Activated B cell treated with CpG ODN at 0.5 μM for 24 hours (primary cell): ENCODE data around the gene VTA1. TPM values are rescaled to one million over a fixed set of nuclear protein-coding genes. Genes with fewer than 3 reads are reported as not detected.

Experiments used
- ATAC-seq: fragments of 200-7000 bp; cut with Tn5 transposase; one replicate; pipeline ENCODE4 v1.10.0; 2021; ENCODE audit warnings: low read depth, mild to moderate bottlenecking, moderate library complexity
- CTCF ChIA-PET: fragments of 350-600 bp; sonication (Branson Sonifier 250); formaldehyde crosslinking; loops from one replicate; lab custom pipeline; 2021; ENCODE audit warnings: antibody characterized with exemption; lab: Charles Lee
- POLR2A ChIA-PET: fragments of 350-600 bp; sonication (Branson Sonifier 250); formaldehyde crosslinking; loops from one replicate; lab custom pipeline; 2021; ENCODE audit warnings: antibody characterized with exemption; lab: Charles Lee
- DNase-seq: peaks from one replicate; pipeline ENCODE4 v3.0.0; 2022
- H3K27ac Mint-ChIP-seq: one replicate; pipeline ENCODE4 v1.8.0; 2020; ENCODE audit warnings: mixed read lengths
- H3K27me3 Mint-ChIP-seq: one replicate; pipeline ENCODE4 v1.8.0; 2021; ENCODE audit warnings: mixed read lengths
- H3K36me3 Mint-ChIP-seq: one replicate; pipeline ENCODE4 v1.8.0; 2021; ENCODE audit warnings: low read depth, mixed read lengths
- H3K4me1 Mint-ChIP-seq: one replicate; pipeline ENCODE4 v1.8.0; 2021; ENCODE audit warnings: mixed read lengths
- H3K4me3 Mint-ChIP-seq: one replicate; pipeline ENCODE4 v1.8.0; 2020; ENCODE audit warnings: mild to moderate bottlenecking, mixed read lengths
- H3K9me3 Mint-ChIP-seq: one replicate; pipeline ENCODE4 v1.8.0; 2020; ENCODE audit warnings: mixed read lengths
- intact Hi-C: fragments of 100-400 bp; cut with micrococcal nuclease; formaldehyde crosslinking; loops from one replicate; pipeline ENCODE4 v1.15.1; 2024
- total RNA-seq: library from RNA; stranded (reverse); gene quantifications from 2 replicates; pipeline ENCODE4 v1.2.3, GENCODE V29; 2022
- TF ChIP-seq, protein P1 (sequence below): fragments of 200-600 bp; IDR thresholded peaks from one replicate; pipeline ENCODE4 v1.8.0; 2022; ENCODE audit warnings: antibody characterized with exemption, mild to moderate bottlenecking

VTA1 gene
- total RNA-seq, 1 donor from 2014 or later = 30.3 TPM

- ChIA-PET POLR2A (no interaction called here), CTCF (no interaction called here)
- no peak for ATAC-seq
- Mint-ChIP-seq H3K36me3 (no peaks in the 10 kb centered on the region), H3K4me3 (no peak overlapping the region), H3K4me1 (no peaks in the 10 kb centered on the region), H3K27ac (no peak overlapping the region), H3K27me3 (peaks cover 7% of the 10 kb centered on the region), H3K9me3 (no peaks in the 10 kb centered on the region)
- TF ChIP-seq, protein P1, sequence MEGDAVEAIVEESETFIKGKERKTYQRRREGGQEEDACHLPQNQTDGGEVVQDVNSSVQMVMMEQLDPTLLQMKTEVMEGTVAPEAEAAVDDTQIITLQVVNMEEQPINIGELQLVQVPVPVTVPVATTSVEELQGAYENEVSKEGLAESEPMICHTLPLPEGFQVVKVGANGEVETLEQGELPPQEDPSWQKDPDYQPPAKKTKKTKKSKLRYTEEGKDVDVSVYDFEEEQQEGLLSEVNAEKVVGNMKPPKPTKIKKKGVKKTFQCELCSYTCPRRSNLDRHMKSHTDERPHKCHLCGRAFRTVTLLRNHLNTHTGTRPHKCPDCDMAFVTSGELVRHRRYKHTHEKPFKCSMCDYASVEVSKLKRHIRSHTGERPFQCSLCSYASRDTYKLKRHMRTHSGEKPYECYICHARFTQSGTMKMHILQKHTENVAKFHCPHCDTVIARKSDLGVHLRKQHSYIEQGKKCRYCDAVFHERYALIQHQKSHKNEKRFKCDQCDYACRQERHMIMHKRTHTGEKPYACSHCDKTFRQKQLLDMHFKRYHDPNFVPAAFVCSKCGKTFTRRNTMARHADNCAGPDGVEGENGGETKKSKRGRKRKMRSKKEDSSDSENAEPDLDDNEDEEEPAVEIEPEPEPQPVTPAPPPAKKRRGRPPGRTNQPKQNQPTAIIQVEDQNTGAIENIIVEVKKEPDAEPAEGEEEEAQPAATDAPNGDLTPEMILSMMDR = no peak
- DNase-seq = no peak
- intact Hi-C loops = no loop called here
Measured at GRCh38 chr6:142118328-142118727, 28.7 kb upstream of the VTA1 start.

DNA sequence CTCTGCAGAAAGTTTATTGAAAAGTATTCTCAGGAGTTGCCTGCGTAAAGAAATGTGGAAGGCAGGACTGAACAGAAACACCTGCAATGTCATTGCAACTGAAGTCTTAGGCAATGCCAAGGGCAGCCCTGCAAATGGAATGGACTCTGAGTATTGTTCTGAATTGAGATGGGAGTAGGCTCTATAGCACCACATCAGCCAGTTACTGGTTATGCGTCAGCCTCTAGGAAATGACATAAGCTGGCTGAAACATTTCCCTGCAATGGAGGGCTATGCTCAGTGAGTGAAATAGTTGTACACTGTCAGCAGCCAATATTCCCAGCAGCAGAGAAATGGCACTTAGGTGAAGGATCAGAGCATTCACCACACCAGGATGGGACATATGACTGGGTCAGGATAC lies 28.1 kb upstream of the VTA1 start:
- DNase-seq (no peak), ATAC-seq (no peak)
- ChIA-PET CTCF (no interaction called here), POLR2A (no interaction called here)
- no peaks in the 10 kb centered on the region for H3K9me3 Mint-ChIP-seq
- H3K4me3 Mint-ChIP-seq = no peak overlapping the region
- TF ChIP-seq, protein P1 = no peak
- intact Hi-C loops = no loop called here
- H3K27ac Mint-ChIP-seq = no peak overlapping the region
- no peaks in the 10 kb centered on the region for H3K4me1 Mint-ChIP-seq
- H3K27me3 Mint-ChIP-seq = peaks cover 5% of the 10 kb centered on the region
- H3K36me3 Mint-ChIP-seq = no peaks in the 10 kb centered on the region

DNA sequence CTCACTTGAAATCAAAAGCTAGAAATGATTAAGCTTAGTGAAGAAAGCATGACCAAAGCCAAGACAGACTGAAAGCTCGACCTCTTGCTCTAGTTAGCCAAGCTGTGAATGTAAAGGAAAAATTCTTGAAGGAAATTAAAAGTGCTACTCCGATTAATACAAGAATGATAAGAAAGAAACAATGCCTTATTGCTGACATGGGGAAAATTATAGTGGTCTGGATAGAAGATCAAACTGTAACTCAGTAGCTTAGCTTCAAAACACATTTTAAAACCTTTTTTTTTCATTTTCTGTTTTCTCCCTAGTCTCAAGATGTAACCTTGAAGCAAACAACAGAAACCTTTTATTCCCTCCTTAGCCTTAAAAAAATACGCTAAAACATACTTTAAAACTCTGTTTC lies 25.7 kb upstream of the VTA1 start:
- TF ChIP-seq, protein P1 = no peak
- H3K4me3 Mint-ChIP-seq = no peak overlapping the region
- no peak for DNase-seq
- H3K27ac Mint-ChIP-seq = no peak overlapping the region
- intact Hi-C loops = no loop called here
- no peaks in the 10 kb centered on the region for H3K4me1 Mint-ChIP-seq
- H3K9me3 Mint-ChIP-seq = no peaks in the 10 kb centered on the region
- ChIA-PET POLR2A (no interaction called here), CTCF (interaction anchor here (2.0 kb wide), 1 partner anchor 132 kb away, joined by 4 read pairs; no protein-coding TSS in a partner anchor)
- H3K27me3 Mint-ChIP-seq = peaks cover 5% of the 10 kb centered on the region
- no peaks in the 10 kb centered on the region for H3K36me3 Mint-ChIP-seq
- ATAC-seq = no peak

GRCh38 chr6:142130814-142131213 lies 16.2 kb upstream of the VTA1 start:
- no peak overlapping the region for H3K4me3 Mint-ChIP-seq
- H3K9me3 Mint-ChIP-seq = no peaks in the 10 kb centered on the region
- ChIA-PET POLR2A (no interaction called here), CTCF (no interaction called here)
- no peaks in the 10 kb centered on the region for H3K4me1 Mint-ChIP-seq
- H3K27ac Mint-ChIP-seq = no peak overlapping the region
- TF ChIP-seq, protein P1 = no peak
- peaks cover 24% of the 10 kb centered on the region for H3K27me3 Mint-ChIP-seq
- DNase-seq (no peak), ATAC-seq (no peak)
- H3K36me3 Mint-ChIP-seq = no peaks in the 10 kb centered on the region
- intact Hi-C loops = no loop called here

DNA sequence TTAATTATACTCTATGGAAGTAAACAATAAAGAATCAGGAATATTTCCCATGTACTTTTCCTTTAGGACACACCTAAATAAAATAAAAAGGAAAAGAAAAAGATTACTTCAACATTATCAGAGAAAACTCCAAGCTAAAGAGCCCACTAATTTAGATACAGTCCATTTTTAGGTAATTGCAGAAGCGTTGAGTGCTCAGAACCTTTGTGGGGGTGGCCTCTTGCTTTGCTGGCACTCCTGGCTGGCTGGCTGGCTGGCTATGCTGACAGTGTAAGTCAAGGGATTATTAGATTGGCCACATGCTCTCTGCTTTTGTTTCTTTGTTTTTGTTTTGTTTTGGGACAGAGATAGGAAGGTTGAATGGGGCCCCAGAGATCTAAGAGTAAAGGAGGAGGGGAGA lies 14.4 kb upstream of the VTA1 start, which contains the start of gene GJE1:
Gene GJE1 (plus strand): TSS at position 301 of the 400 bp plus-strand sequence. CDS start 234 bp downstream, outside the sequence.
- no peaks in the 10 kb centered on the region for H3K36me3 Mint-ChIP-seq

More for the DNA sequence above, 14.4 kb upstream of the VTA1 start, which contains the start of gene GJE1:
- DNase-seq = no peak
- ChIA-PET POLR2A (no interaction called here), CTCF (no interaction called here)
- Mint-ChIP-seq H3K9me3 (no peaks in the 10 kb centered on the region), H3K4me3 (no peak within 1 kb of the TSS), H3K27ac (no peak within 1 kb of the TSS), H3K4me1 (no peaks in the 10 kb centered on the region), H3K27me3 (peaks cover 20% of the 10 kb centered on the region)
- TF ChIP-seq, protein P1 = no peak
- intact Hi-C loops = no loop called here
- ATAC-seq = no peak
